ENCODE results near the gene C1QL1.
A peak's percentile ranks its signal among the peaks of the same experiment; 100 is the strongest.

Gene C1QL1

DNA sequence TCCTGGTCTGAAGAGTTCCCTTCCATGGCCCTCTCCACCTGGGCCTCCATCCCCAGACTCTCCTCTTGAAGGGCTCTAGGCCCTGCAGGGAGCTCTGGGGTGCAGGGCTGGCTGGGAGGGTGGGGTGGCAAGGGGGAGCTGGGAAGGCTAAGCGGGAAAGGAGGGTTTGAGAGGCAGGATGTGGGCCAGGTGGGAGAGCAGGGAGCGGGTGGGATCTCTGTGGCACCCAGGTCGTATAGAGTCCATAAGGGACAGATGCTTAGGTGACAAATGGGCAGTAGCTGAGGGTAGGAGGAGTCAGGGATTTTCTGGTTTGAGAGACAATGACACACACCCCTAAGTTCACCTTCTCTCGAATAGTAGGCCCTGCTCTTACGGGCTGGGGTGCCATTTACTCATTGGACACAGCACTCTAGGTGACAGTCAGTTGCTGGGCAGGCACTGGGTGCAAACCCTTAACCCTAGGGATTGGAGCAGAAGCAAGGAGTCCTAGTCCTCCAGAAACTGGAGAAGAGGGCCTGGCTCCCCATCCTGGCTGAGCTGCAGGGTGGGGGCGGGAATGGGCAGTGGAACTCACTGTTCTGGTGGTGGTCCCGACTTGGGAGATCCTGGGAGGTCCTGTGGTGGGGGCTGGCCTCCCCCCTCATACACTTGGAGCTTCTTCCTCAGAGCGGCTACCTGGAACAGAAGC is 35.9 kb downstream of the C1QL1 start:
- DNase-seq (ENCODE audit: low read depth in 2 of 2), result no peak

DNA sequence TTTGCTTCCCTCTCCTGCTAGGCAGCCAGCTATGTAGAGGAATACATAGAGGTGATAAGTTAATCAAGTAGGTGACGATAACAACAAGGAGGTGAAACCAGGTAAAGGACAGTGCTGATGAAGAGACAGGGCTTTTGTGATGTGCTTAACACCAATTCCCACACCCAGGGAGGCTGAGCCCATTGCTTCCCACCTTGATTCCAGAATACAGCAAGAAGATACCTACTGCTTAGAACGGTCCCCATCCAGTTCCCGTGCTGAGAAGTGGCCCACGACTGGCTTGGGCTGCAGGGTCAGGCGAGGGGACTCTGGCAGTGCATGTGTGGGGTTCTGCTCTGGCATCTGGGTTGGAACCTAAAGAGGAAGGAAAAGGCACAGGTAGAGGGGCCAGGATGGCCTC is 36.7 kb downstream of the C1QL1 start:
- no peak for DNase-seq (ENCODE audit: low read depth in 2 of 2)

DNA sequence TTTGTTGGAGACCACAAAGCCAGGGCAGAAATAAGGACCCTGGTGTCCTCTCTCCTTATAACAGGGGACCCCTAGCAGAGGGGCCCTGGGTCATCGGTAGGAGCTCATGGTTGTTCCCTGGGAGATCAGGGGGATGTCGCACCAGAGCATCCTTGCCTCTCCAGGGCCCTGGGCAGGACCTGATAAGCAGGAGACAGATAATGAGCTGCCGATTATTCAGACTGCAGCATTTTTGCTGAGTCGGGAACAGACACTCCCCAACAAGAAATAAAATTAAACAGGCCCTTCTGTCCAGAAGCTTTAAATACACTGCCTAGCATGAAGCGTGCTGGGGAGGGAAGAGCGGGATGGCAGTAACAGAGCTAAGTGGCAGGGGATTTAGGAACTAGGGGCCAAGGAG is 37.4 kb downstream of the C1QL1 start:
- no peak for DNase-seq (ENCODE audit: low read depth in 2 of 2)

DNA sequence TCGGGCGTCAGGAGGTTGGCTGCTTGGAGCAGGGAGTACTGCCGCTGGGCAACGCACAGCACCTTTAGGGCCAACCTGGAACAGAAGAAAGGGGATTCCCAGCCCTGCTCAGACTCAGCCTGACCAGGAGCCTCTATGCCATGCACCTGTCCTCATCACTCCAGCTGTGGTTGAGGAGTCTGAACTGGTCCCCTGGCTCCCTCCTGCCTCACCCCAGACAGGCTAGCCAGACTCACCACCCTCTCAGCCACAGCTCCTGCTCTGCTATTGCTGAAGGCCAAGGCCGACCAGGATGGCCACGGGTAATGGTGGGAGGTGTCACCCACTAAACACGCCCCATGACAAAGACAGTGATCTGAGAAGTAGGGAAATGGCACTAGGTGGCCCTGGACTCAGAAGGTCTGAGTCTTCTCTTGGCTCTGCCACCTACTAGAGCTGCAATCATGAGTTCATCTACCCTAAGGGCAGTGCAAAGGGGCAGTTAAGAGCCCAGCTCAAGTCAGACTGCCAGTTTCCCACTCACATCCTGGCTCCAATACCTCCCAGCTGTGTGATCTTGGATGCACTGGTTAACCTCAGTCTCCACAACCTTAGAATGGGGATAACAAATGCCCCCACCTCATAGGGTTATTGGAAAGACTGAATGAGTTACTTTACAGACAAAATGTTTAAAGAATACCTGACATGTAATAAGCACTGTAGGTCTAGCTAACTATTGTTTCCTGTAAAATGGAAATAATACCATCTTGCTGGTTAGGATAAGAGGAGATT is 39.0 kb downstream of the C1QL1 start:
- DNase-seq (ENCODE audit: low read depth in 2 of 2), result no peak

DNA sequence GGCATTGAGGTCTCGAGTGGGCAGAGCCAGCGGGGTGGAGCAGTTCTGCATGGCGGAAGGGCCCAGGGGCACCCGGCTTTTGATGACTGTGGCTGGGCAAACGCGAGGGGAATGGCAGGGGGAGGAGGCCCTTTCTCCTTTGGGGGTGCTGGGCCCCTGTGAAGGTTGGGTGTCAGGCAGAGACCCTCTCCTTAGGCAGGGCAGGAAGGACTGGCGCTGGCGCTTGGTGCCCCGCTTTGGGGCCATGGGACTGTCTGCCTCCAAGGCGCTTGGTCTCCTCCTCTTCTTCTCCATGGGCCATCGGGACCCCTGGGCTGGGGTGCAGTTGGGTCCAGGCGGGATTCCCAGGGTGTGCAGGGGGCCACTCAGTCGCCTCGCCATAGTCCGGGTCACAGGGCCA is 40.0 kb downstream of the C1QL1 start:
- no peak for DNase-seq (ENCODE audit: low read depth in 2 of 2)

DNA sequence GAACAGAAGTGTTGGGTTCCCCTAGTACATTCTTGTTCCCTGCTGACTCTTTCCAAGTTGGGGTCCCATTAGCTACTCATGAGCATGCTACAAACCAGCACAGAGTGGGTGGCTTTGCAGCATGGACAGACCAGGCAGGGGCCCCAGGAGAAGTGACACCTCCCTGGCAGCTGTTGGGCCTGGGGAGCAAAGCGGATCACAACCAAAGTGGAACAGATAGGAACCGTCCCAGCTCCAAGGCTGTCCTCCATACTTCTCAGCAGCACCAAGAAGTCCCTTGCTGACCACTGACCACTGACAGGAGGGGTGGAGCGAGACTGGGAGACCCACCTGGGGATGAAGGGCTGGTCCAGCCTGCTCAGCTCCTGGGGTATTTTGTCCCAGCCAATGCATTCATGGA is 40.4 kb downstream of the C1QL1 start:
- no peak for DNase-seq (ENCODE audit: low read depth in 2 of 2)

DNA sequence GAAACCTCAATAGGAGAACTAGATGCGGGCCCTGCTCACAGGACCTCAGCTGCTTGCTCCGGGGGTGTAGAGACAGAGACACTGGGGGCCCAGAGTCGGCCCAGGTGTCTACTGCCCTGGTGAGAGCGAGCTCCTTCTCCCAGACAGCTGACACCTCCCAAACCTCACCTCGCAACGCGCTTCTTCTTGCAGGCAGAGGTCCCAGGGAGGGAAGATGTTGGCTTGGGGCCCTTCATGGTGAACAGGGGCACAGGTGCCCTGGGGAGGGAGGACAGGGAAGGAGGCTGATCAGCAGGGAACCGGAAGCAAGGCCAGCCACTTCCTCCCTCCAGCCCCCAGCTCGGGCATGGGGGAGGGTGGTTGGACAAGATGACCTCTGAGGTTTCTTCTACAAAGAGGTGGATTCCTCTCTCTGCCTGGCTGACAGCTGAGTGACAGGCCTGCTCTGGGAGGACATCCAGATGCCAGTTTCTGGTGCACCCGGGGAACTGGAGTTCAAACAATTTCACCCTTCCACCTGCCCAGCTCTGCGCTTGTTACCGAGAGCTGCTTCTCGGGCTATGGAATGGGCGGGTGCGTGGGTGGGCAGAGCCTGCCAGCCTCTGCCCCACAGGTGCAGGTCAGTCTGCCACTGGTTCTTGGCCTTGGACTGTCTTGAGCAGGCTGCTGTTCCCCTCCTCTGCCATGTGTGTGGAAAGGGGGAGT is 41.1 kb downstream of the C1QL1 start:
- no peak for DNase-seq (ENCODE audit: low read depth in 2 of 2)

DNA sequence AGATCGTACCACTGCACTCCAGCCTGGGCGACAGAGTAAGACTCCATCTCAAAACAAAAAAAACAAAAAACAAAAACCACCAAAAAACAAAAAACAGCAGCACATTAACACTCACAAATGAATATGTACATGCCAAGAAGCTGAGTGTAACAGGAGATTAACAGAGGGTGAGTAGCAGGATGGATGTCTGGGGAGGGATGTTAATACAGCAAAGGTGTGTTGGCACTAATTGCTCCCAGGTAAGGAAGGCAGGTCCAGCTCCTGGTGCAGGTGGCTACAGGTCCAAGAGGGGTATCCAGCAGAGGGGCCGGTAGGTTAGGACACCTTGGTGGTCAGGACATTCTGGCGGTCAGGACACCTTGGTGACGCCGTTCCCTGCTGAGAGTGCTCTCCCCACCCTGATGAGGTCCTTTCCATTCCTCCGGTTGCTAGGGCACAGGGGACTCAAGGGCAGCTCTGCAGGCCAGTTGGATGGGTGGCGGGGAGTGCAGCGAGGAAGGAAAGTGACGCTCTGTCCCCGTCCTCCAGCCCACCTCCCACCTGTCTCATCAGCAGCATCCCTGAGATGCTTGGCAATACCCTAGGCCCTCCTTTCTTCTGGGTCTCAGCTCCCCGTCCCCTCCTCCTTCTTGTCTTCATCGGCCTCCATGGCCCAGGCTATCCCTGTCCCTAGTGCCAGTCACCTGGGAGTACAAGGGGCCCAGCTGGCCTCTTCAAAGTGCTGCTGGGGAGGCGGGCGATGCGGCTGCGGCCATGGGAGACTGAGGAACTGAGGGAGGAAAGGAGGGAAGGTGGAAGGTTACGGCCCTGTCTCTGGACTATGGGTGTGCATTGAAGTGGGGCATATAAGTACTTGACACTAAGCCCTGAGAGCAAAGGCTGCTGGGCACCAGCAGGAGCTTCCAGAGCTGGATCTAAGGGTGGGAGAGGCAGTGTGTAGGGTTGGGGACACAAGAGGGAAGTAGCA is 42.1 kb downstream of the C1QL1 start:
- DNase-seq (ENCODE audit: low read depth in 2 of 2), result no peak

DNA sequence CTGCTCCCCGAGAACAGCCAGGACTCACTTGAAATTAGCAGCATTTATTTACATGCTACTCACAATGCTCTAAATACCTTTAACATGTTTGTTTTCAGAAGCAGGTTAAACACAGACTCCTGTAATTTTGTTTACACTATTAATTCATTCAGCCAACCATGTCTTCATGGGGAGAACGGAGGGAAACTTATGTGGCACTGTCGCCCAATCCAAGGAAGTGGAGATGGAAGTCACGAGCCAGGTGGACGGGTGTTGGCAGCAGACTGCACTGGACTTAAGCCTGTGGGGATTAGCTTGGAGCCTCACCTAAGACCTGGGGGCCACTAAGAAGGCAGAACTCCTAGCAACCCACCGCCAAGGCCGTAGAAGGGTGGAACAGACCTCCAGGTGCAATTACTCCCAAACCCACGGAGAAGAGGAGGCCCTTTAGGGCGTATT is 44.0 kb downstream of the C1QL1 start:
- DNase-seq (ENCODE audit: low read depth in 2 of 2), result no peak

DNA sequence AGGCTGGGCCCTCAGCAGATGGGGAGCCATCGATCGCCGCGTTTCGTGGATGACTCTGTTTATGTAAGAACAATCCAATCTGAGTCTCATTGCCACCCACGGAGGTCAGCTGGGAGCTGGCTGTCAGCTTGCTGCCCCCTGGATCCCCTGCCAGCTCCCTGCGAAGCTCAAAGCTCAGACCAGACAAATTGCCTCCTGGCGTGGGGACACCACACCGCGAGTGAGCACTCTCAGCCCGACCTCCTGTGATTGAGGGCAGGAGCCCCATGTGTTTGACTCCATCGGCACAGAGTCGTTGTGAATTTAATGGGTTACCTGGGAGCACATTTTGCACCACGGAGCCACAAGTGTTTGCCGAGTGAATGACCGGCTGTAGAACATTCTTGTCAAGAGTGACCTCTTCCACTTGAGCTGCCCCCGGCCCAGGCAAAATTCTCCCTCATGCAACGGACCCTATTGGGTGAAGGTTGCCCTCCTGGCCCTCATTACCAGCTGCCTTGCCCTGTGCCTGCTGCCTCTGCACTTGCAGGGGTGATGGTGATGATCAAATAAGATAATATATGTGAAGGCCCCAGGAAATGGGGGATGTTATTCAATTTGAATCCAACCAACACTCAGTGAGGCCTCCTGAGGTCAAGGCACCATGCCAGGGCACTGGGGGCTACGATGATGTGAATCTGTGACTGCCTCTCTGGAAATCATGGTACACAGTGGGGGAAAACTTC is 45.2 kb downstream of the C1QL1 start:
- no peak for DNase-seq (ENCODE audit: low read depth in 2 of 2)

DNA sequence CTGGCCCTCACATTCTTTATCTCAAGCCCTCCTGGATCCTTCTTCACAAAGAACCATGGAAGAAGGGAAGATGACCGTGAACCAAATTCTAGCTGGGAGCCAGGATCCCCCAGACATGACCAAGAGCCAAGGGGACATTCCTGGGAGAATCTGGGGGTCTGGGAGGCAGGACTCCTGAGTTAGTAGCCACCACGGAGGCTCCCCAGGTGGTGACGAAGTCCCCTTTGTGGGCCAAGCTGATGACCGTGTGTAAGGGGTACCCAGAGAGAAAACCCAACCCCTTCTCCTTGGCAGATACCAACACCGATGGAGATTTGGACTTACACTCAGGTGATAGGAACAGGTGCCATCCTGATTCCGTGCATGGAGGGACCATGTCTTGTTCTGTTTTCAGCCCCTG is 46.0 kb downstream of the C1QL1 start:
- DNase-seq (ENCODE audit: low read depth in 2 of 2), result no peak

DNA sequence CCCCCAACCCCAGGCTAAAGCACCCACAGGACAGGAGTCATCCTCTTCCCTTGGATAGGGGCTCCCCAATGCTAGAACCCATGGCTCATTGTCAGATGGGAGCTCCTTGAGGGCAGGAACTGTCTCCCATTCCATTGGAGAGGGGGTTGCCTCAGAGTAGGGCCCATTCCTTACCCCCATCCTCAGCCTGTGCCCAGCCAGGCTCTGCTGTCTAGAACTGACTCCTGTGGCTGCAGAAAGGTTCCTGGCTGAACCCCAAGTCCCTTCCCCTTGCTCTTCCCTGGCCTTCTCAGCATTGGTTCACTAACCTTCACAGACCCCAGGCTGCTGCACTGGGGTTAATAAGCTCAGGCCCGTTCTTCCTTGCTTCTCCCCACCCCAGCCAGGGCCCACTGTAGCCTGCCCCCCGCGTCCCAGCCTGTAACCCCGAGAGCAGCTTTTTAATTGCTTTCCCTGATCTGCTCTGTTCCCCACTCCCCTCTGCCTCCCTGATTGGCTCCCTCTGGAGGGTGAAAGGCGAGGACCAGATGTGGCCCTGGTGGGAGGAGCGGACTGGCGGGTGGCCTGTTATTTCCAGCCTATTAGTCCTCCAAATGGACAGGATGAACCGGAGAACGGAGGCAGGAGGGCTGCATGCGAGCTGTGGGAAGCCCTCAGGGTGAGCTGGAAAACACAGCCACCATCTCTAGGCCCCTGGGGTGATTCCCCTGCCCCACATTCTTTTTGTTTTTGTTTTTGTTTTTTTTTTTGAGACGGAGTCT is 46.8 kb downstream of the C1QL1 start:
- no peak for DNase-seq (ENCODE audit: low read depth in 2 of 2)

DNA sequence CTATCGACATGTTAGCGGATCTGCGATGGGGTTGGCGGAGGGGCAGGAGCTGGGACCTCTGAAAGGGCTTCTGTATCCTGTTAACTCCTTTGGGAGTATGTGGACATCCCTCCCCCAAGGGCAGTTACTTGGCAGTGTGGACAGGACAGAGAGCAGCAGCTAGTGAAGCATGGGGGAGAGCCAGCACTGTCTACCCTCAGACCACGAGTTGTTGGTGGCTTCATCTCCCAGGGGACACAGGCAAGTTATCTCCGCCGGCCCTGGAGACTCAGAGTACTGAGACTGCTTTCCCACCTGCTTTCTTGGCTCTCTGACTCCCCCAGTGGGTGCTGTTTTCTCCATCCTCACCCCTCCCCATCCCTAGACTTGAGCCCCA is 47.5 kb downstream of the C1QL1 start:
- no peak for DNase-seq (ENCODE audit: low read depth in 2 of 2)

DNA sequence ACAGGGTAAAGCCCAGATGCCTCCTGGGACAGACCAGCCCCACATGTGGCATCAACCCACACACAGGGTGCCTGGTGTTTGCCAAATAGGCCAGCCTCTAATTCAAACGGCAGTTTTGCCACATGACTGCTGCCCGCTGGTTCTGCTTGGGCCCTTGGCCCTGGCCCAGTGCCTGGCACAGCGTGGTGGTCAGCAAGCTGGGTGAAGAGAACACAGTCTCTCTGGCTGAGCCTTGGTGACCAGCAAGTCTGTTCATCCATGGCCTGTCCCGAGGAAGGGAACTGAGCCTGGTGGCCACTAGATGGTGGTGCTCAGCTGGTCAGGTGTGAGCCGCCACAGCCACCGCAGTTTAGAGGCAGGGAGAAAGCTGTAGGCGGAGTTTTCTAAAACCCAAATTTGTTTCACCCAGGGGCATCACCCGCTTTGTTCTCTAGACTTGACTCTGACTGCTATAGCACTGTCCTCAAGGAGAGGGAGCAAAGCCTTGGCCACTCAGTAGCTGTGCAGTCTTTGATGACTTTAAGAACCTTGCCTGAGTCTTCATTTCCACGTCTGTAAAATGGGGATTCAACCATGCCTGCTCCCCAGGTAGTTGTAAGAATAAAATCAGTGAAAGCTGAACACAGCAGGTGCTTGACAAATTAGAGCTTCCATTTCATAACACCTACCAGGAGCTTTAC is 48.1 kb downstream of the C1QL1 start:
- peak in 1 of 2 donors; percentile 22 for DNase-seq (ENCODE audit: low read depth in 2 of 2)

DNA sequence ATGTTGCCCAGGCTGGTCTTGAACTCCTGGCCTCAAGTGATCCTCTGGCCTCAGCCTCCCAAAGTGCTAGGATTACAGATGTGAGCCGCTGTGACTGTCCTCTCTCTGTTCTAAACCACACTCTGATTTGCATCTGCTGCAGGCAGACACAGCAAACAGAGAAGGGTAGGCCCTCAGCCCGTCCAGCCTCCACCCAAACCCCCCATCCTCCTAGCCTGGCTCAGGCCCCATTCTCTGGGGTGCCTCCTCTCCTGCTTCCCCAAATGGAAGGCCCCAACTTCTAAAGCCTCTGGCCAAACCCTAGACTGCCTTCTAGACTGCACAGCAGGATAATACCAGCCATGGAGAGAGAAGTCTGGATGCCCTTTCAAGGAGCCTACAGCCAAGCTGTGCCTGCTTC is 48.7 kb downstream of the C1QL1 start:
- no peak for DNase-seq (ENCODE audit: low read depth in 2 of 2)

DNA sequence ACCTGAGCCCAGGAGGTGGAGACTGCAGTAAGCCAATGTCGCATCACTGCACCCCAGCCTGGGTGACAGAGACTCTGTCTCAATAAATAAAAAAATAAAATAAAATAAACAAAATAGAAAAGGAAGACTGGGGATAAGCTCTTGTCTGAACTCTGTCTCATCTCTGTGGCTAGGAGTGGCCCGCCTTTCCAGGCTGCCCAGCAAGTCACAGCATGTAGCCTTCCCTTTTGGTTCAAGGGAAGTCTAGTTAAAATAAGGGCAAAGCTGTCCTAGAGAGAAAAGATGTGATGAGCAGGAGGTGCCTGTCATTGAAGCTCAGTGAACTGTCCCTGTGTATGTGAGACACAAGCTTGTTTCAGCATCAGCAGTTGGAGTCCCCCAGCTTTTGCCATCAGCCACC is 50.1 kb downstream of the C1QL1 start:
- DNase-seq (ENCODE audit: low read depth in 2 of 2), result no peak

DNA sequence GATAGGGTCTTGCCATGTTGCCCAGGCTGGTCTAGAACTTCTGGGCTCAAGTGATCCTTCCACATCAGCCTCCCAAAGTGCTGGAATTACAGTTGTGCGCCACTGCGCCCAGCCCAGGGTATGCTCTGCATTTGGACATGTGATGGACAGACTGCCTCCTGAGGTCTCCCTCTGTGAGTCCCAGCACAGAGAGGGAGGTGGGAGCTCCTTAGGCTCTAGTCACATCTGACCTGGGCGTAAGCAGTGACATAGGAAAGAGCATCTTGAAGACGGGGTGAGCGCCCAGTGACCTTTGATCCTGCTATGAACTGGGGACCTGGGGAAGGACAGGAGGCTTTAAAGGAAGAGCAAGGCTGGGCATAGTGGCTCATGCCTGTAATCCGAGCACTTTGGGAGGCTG is 50.6 kb downstream of the C1QL1 start:
- DNase-seq (ENCODE audit: low read depth in 2 of 2), result no peak

DNA sequence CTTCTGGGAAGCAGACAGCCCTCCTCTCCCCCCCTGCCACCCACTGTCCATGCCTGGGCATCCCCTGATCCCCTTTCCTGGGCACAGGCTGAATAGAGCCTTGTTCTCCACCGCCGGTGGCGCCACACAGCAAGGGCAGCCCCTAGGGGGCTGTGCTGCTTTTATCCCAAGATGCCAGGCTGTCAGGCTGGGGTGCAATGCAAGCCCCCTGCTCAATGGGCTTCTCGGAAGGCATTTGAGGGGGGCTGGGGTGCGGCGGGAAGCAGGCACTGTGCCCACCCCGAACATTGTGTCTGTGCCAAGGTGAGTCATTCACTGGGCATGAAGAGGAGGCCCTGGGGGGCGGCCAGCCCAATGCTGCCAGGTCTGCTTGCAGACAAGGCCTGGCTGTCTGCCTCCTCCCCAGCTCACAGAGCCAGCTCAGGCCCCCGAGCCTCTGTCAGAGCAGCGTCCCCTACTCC is 51.3 kb downstream of the C1QL1 start:
- DNase-seq (ENCODE audit: low read depth in 2 of 2), result no peak
